B cell (primary cell): ENCODE data around the gene DDX52. TPM values are rescaled to one million over a fixed set of nuclear protein-coding genes. Genes with fewer than 3 reads are reported as not detected.

ENCODE experiments used
- ATAC-seq: fragments of 200-7000 bp; cut with Tn5 transposase; one replicate; pipeline ENCODE4 v1.10.0; 2021; ENCODE audit warnings: low read depth, mild to moderate bottlenecking, moderate number of reproducible peaks, moderate library complexity
- CTCF ChIA-PET: fragments of 350-600 bp; sonication (Branson Sonifier 250); formaldehyde crosslinking; loops from one replicate; lab custom pipeline; 2021; ENCODE audit warnings: antibody characterized with exemption, inconsistent platforms; lab: Charles Lee
- POLR2A ChIA-PET: fragments of 350-600 bp; sonication (Branson Sonifier 250); formaldehyde crosslinking; loops from one replicate; lab custom pipeline; 2021; ENCODE audit warnings: antibody characterized with exemption; lab: Charles Lee
- DNase-seq: peaks from one replicate; pipeline ENCODE4 v3.0.0; 2013
- H2AFZ ChIP-seq: 2 replicates; pipeline ENCODE4 v1.6.1; 2012; ENCODE audit warnings: mild to moderate bottlenecking, low read depth, low read length; ENCODE audit not compliant: insufficient read depth, poor library complexity, severe bottlenecking
- H3K27ac ChIP-seq, 2 donors: 1 replicate in 1 of 2; 2 replicates in 1 of 2; pipeline ENCODE4 v1.5.1; 2012 to 2013; ENCODE audit warnings: low read length in 2 of 2, mild to moderate bottlenecking in 2 of 2, moderate library complexity in 1 of 2
- H3K27me3 ChIP-seq, 4 experiments: fragments of 200-600 bp in 1 of 4; sonication (generic) in 1 of 4; replicated peaks in 1 of 4; 1 replicate in 2 of 4; 2 replicates in 2 of 4; pipeline versions ENCODE4 v1.6.1 to v1.7.0; 2013 to 2016; ENCODE audit warnings: low read length in 3 of 4, mild to moderate bottlenecking in 2 of 4, mixed read lengths in 1 of 4, moderate library complexity in 1 of 4; ENCODE audit not compliant: insufficient read depth in 4 of 4, control insufficient read depth in 3 of 4; ENCODE audit errors: control extremely low read depth in 1 of 4
- H3K36me3 ChIP-seq, 2 experiments: replicated peaks in 1 of 2; 1 replicate in 1 of 2; 2 replicates in 1 of 2; pipeline versions ENCODE4 v1.6.1 to v1.7.1; 2013; ENCODE audit warnings: low read length in 1 of 2; ENCODE audit not compliant: insufficient read depth in 2 of 2, control insufficient read depth in 1 of 2; ENCODE audit errors: control extremely low read depth in 1 of 2, extremely low read depth in 1 of 2
- H3K4me1 ChIP-seq, 2 donors: fragments of 200-600 bp in 1 of 2; sonication (generic) in 1 of 2; 1 replicate in 1 of 2; 2 replicates in 1 of 2; pipeline versions ENCODE4 v1.5.1 to v1.6.1; 2013 to 2017; ENCODE audit warnings: low read length in 2 of 2; ENCODE audit not compliant: control insufficient read depth in 2 of 2, insufficient read depth in 2 of 2
- H3K4me2 ChIP-seq: replicated peaks from 2 replicates; pipeline ENCODE3; 2012; ENCODE audit warnings: mild to moderate bottlenecking, low read depth, low read length; ENCODE audit not compliant: poor library complexity, severe bottlenecking
- H3K4me3 ChIP-seq, 5 experiments: fragments of 200-600 bp in 1 of 5; sonication (generic) in 1 of 5; 1 replicate in 3 of 5; 2 replicates in 2 of 5; pipeline versions ENCODE4 v1.5.1 to v1.7.0; 2011 to 2016; ENCODE audit warnings: low read length in 4 of 5, mild to moderate bottlenecking in 4 of 5, low read depth in 2 of 5, control low read depth in 1 of 5, moderate library complexity in 1 of 5; ENCODE audit not compliant: insufficient read depth in 1 of 5; ENCODE audit errors: control extremely low read depth in 1 of 5, extremely low read depth in 1 of 5
- H3K79me2 ChIP-seq: fragments of 200-600 bp; sonication (generic); one replicate; pipeline ENCODE4 v1.6.0; 2016; ENCODE audit warnings: low read length; ENCODE audit not compliant: control insufficient read depth, insufficient read depth
- H3K9ac ChIP-seq: fragments of 200-600 bp; sonication (generic); 2 replicates; pipeline ENCODE4 v1.6.1; 2017; ENCODE audit warnings: mild to moderate bottlenecking, low read length, moderate library complexity
- H3K9me3 ChIP-seq, 3 donors: one replicate each; pipeline versions ENCODE4 v1.6.1 to v1.7.1; 2013; ENCODE audit warnings: low read length in 2 of 3; ENCODE audit not compliant: control insufficient read depth in 2 of 3, insufficient read depth in 1 of 3; ENCODE audit errors: control extremely low read depth in 1 of 3
- H4K20me1 ChIP-seq: 2 replicates; pipeline ENCODE4 v1.6.0; 2012; ENCODE audit warnings: mild to moderate bottlenecking, low read length; ENCODE audit not compliant: insufficient read depth, control insufficient read depth, poor library complexity, severe bottlenecking
- H3K27ac Mint-ChIP-seq: one replicate; pipeline ENCODE4 v1.8.0; 2021; ENCODE audit warnings: mixed read lengths
- H3K27me3 Mint-ChIP-seq: one replicate; pipeline ENCODE4 v1.8.0; 2021; ENCODE audit warnings: mixed read lengths
- H3K4me1 Mint-ChIP-seq: one replicate; pipeline ENCODE4 v1.8.0; 2021; ENCODE audit warnings: mixed read lengths
- H3K4me3 Mint-ChIP-seq: one replicate; pipeline ENCODE4 v1.8.0; 2021; ENCODE audit warnings: mixed read lengths
- H3K9me3 Mint-ChIP-seq: one replicate; pipeline ENCODE4 v1.8.0; 2022; ENCODE audit warnings: mixed read lengths; ENCODE audit not compliant: insufficient read depth
- CTCF ChIP-seq: fragments of 200-600 bp; IDR thresholded peaks from one replicate; pipeline ENCODE4 v1.8.0; 2022; ENCODE audit warnings: antibody characterized with exemption, mild to moderate bottlenecking
- EZH2 ChIP-seq: IDR thresholded peaks from 2 replicates; pipeline ENCODE4 v1.6.1; 2012; ENCODE audit warnings: borderline replicate concordance, low read depth, mild to moderate bottlenecking, moderate library complexity, low read length; ENCODE audit not compliant: insufficient read depth, poor library complexity, severe bottlenecking
- WGBS: methylation state at CpG from one replicate; pipeline ENCODE4 v1.1.5; 2013; ENCODE audit warnings: missing lambda C conversion rate; ENCODE audit not compliant: insufficient coverage; 5-methylcytosine and 5-hydroxymethylcytosine counted together
- intact Hi-C: fragments of 100-400 bp; cut with micrococcal nuclease; formaldehyde crosslinking; loops from one replicate; pipeline ENCODE4 v1.10.0; 2022
- polyA plus RNA-seq: library from polyadenylated mRNA; depleted of rRNA; stranded (reverse); fragments of >200 nt; gene quantifications from 2 replicates; pipeline ENCODE4 v1.2.3, GENCODE V29; 2012
- total RNA-seq, 2 donors: library from RNA; stranded (reverse); fragments of 120-200 nt in 1 of 2; gene quantifications; 1 replicate in 1 of 2; 2 replicates in 1 of 2; pipeline versions ENCODE4 v1.2.3 to v1.2.4, GENCODE V29; 2013 to 2022

Gene DDX52
- total and polyA plus RNA-seq, 2 donors (not counting 1 experiment from before 2014, with no cell fraction given), result 5.7 to 38.2 TPM

DNA sequence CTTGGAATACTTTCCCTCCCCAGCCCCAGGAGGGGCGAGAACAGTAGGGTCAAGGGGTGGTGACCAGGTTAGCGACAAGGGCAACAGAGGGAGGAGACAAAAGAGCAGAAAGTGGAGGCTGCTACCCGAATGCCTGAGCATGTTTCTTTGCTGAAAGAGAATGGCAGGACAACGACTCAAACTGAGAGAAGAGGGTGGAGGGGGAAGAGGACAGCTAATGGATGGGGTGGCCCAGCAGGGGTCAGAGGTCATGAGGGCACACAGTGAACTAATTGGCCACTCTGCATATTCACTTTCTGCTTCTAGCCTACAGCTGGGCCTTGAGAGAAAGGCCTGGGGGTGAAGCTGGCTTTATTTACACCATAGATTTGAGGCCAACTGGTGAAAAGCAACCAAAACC lies 19.1 kb upstream of the DDX52 start:
- Histone ChIP-seq H3K27ac (no peak overlapping the region), H4K20me1 (no peaks in the 10 kb centered on the region), H2AFZ (no peak overlapping the region), H3K9me3 (no peaks in the 10 kb centered on the region), H3K4me2 (no peak overlapping the region), H3K27me3 (peaks cover 0 to 5% (median 2%) of the 10 kb centered on the region in 4 experiments), H3K4me1 (no peaks in the 10 kb centered on the region), H3K9ac (no peak overlapping the region), H3K4me3 (no peak overlapping the region), H3K36me3 (no peaks in the 10 kb centered on the region), H3K79me2 (no peaks in the 10 kb centered on the region)
- no peak overlapping the region for H3K4me3 Mint-ChIP-seq
- TF ChIP-seq CTCF (no peak), EZH2 (no peak)
- intact Hi-C loops, result no loop called here
- no peak overlapping the region for H3K27ac Mint-ChIP-seq
- H3K4me1 Mint-ChIP-seq, result no peaks in the 10 kb centered on the region
- ChIA-PET CTCF (interaction anchor here (1.1 kb wide), 1 partner anchor 154 kb away, joined by 3 read pairs; no protein-coding TSS in a partner anchor), POLR2A (no interaction called here)
- ATAC-seq (no peak), DNase-seq (no peak)
- no peaks in the 10 kb centered on the region for H3K9me3 Mint-ChIP-seq
- 74% methylated on average over 3 of the region's 4 CpGs for WGBS
- peaks cover 12% of the 10 kb centered on the region for H3K27me3 Mint-ChIP-seq

- no peak overlapping the region for H2AFZ ChIP-seq
- Mint-ChIP-seq H3K27me3 (peaks cover 15% of the 10 kb centered on the region), H3K9me3 (no peaks in the 10 kb centered on the region), H3K4me3 (no peak overlapping the region), H3K27ac (no peak overlapping the region), H3K4me1 (no peaks in the 10 kb centered on the region)
- TF ChIP-seq EZH2 (no peak), CTCF (no peak)
- no peaks in the 10 kb centered on the region for H3K79me2 ChIP-seq
- peaks cover 0 to 5% (median 2%) of the 10 kb centered on the region in 4 experiments for H3K27me3 ChIP-seq
- H3K4me2 ChIP-seq, result no peak overlapping the region
- ChIA-PET POLR2A (no interaction called here), CTCF (interaction anchor here (1.1 kb wide), 2 partner anchors 13 to 154 kb away, joined by 3 read pairs; no protein-coding TSS in a partner anchor)
- no peaks in the 10 kb centered on the region for H3K36me3 ChIP-seq
- H4K20me1 ChIP-seq, result no peaks in the 10 kb centered on the region
- WGBS, result no CpG with 5 or more reads among the region's 1 CpG
- H3K9me3 ChIP-seq, result no peaks in the 10 kb centered on the region
- ATAC-seq (no peak), DNase-seq (no peak)
- intact Hi-C loops, result no loop called here
- no peak overlapping the region for H3K9ac ChIP-seq
- no peak overlapping the region for H3K27ac ChIP-seq
- no peak overlapping the region for H3K4me3 ChIP-seq
- no peaks in the 10 kb centered on the region for H3K4me1 ChIP-seq
These were observed 18.3 kb upstream of the DDX52 start for GRCh38 chr17:37661400-37662014.
